ENCODE results near the gene SPINK14.

SPINK14 gene

DNA sequence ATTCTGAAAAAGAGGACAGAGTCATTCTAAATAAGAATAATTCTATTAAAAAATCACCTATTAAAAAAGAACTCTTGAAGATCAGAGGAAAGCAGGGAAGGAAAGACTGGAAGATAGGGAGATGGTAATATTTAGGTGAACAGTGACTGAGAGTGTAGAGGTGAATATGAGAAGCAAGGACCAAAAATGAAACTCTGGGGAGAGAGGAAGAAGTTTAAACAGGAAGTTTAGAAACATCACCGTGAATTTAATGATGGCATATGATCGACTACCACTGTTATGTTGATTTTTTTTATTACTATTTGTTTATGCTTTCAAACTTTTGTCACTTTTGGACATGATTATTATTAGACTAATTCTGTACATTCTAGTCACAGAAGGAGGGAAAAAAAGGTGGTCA, 32.8 kb downstream of the SPINK14 start:
- no peak for DNase-seq (ENCODE audit: low read depth in 2 of 2)

- DNase-seq (ENCODE audit: low read depth in 2 of 2): no peak
Measured at GRCh38 chr5:148202531-148203203, 34.3 kb downstream of the SPINK14 start, which contains the start of gene SPINK6. Gene SPINK6, plus strand, starts transcription at chr5:148203042. Its CDS starts 55 bp downstream, at chr5:148203097.

DNA sequence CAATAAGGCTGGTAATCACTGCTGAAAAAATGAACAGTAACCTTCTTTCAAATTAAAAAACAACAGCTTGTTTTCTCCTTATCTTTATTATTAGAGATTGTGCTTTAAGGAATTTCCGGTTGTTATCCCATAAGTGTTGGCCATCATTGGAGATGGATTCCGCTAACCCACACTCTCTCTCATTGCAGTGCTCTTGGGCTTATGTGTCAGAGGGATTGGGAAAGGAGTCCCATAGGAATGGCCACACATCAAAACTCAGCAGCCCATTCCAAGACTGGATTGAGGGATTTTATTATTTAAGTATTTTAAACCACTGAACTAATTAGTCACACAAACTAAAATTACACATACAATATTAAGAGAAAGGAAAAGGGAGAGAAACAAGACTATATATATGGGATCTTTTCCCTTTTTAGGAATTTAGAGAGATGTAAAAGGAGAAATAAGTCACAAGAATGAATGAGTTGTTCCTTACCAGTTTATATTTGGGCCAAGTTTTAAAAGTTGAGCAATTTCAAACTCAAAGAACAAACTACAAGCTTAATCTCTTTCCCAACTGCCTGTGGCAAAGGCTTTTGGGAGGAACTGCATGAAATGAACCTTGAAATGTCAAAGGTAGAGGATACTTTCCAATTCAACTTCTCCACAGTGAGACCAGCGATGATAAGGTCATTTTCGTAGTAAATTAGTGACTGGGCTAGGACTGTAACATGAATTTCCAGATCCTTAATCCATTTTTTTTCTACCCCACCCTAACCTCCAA, 36.9 kb downstream of the SPINK14 start:
- no peak for DNase-seq (ENCODE audit: low read depth in 2 of 2)

GRCh38 chr5:148205865-148206264, 37.5 kb downstream of the SPINK14 start:
- no peak for DNase-seq (ENCODE audit: low read depth in 2 of 2)

- DNase-seq (ENCODE audit: low read depth in 2 of 2): no peak
Measured at GRCh38 chr5:148206620-148207019, 38.3 kb downstream of the SPINK14 start.

DNA sequence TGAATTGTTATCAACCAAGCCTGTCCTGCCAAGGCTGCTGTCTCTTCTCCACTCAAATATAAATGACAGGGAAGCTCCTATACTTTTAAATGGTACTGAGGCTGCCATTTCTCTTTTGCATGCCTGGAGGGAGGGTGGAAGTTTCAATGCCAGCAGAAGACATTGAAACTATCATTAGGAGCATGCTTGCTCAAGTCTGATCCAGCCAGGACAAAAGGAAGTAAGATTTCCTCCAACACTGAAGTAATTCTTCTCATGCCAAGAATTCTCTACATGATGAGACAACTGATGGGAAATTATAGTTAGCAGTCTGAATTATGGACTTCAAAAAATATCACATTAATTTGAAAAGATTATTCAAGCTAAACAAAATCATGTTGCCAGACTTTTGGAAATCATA, 39.9 kb downstream of the SPINK14 start:
- no peak for DNase-seq (ENCODE audit: low read depth in 2 of 2)

- DNase-seq (ENCODE audit: low read depth in 2 of 2): no peak
Measured at GRCh38 chr5:148209151-148209770, 40.9 kb downstream of the SPINK14 start.

DNA sequence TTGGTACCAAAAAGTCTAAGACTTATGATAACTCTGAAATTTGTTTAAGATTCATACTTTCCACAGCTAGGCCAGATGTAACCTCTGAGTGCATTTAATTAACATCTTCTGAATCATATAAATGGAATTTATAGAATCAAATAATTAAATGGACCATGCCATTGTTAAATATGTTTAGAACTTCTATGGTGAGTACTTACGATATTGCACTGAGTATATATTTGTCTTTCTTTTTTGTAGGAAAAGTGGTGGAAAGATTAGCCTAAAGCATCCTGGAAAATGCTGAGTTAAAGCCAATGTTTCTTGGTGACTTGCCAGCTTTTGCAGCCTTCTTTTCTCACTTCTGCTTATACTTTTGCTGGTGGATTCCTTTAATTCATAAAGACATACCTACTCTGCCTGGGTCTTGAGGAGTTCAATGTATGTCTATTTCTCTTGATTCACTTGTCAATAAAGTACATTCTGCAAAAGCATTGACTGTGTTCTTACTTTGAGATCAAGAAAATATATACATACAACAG, 46.4 kb downstream of the SPINK14 start:
- no peak for DNase-seq (ENCODE audit: low read depth in 2 of 2)

GRCh38 chr5:148221508-148221907, 53.2 kb downstream of the SPINK14 start:
- DNase-seq (ENCODE audit: low read depth in 2 of 2): no peak

GRCh38 chr5:148224117-148224742, 55.9 kb downstream of the SPINK14 start:
- no peak for DNase-seq (ENCODE audit: low read depth in 2 of 2)

Measured in stimulated activated CD4-positive, alpha-beta T cell treated with anti-CD3 and anti-CD28 coated beads, Interleukin-15, amount 100 ng/mL, for 48 hours (primary cell).